GM23338 (cell line): ENCODE data around the gene CTRL. TPM values are rescaled to one million over a fixed set of nuclear protein-coding genes. Genes with fewer than 3 reads are reported as not detected.

ENCODE experiments used
- ATAC-seq: fragments of 200-7000 bp; cut with Tn5 transposase; 3 replicates; pipeline ENCODE4 v1.9.1; 2020
- DNase-seq: peaks from one replicate; pipeline ENCODE4 v3.0.0-alpha.2; 2015; ENCODE audit warnings: low spot score
- H2AFZ ChIP-seq: fragments of 200-600 bp; sonication (generic); 2 replicates; pipeline ENCODE4 v1.8.0; 2016; ENCODE audit warnings: antibody characterized with exemption, mild to moderate bottlenecking, moderate library complexity
- H3F3A ChIP-seq: fragments of 200-600 bp; sonication (generic); replicated peaks from 2 replicates; pipeline ENCODE4 v1.8.0; 2017; ENCODE audit warnings: antibody characterized with exemption, mixed run types, low read depth
- H3K27ac ChIP-seq: fragments of 200-600 bp; sonication (generic); 2 replicates; pipeline ENCODE4 v1.6.1; 2016; ENCODE audit warnings: low read depth
- H3K27me3 ChIP-seq: fragments of 200-600 bp; sonication (generic); 2 replicates; pipeline ENCODE4 v1.8.0; 2016; ENCODE audit warnings: mild to moderate bottlenecking, mixed run types, moderate library complexity; ENCODE audit not compliant: insufficient read depth
- H3K36me3 ChIP-seq: fragments of 200-600 bp; sonication (generic); 2 replicates; pipeline ENCODE4 v1.8.0; 2016; ENCODE audit warnings: mild to moderate bottlenecking; ENCODE audit not compliant: insufficient read depth
- H3K4me1 ChIP-seq: fragments of 200-600 bp; sonication (generic); 2 replicates; pipeline ENCODE4 v1.8.0; 2016; ENCODE audit warnings: mild to moderate bottlenecking, moderate library complexity; ENCODE audit not compliant: insufficient read depth
- H3K4me2 ChIP-seq: fragments of 200-600 bp; sonication (generic); 2 replicates; pipeline ENCODE4 v1.7.1; 2017; ENCODE audit warnings: mixed run types
- H3K4me3 ChIP-seq: fragments of 200-600 bp; sonication (generic); 2 replicates; pipeline ENCODE4 v1.6.1; 2016; ENCODE audit warnings: mixed run types
- H3K79me2 ChIP-seq: fragments of 200-600 bp; sonication (generic); replicated peaks from 2 replicates; pipeline ENCODE4 v1.8.0; 2017; ENCODE audit warnings: mild to moderate bottlenecking; ENCODE audit not compliant: insufficient read depth
- H3K9me2 ChIP-seq: fragments of 200-600 bp; sonication (generic); 2 replicates; pipeline ENCODE4 v1.8.0; 2017; ENCODE audit not compliant: insufficient read depth
- H4K20me1 ChIP-seq: fragments of 200-600 bp; sonication (generic); replicated peaks from 2 replicates; pipeline ENCODE4 v1.8.0; 2017; ENCODE audit warnings: mild to moderate bottlenecking; ENCODE audit not compliant: insufficient read depth
- H3K27ac Mint-ChIP-seq: 2 replicates; pipeline ENCODE4 v1.8.0; 2020; ENCODE audit warnings: inconsistent platforms, mild to moderate bottlenecking, moderate library complexity, mixed read lengths
- H3K27me3 Mint-ChIP-seq: 3 replicates; pipeline ENCODE4 v1.8.0; 2022; ENCODE audit warnings: low read depth, mild to moderate bottlenecking, moderate library complexity, mixed read lengths, inconsistent platforms; ENCODE audit not compliant: insufficient read depth, poor library complexity
- H3K36me3 Mint-ChIP-seq: 3 replicates; pipeline ENCODE4 v1.8.0; 2021; ENCODE audit warnings: low read depth, mild to moderate bottlenecking, inconsistent platforms, moderate library complexity, mixed read lengths
- H3K4me1 Mint-ChIP-seq: 3 replicates; pipeline ENCODE4 v1.8.0; 2020; ENCODE audit warnings: mild to moderate bottlenecking, inconsistent platforms, mixed read lengths
- H3K4me3 Mint-ChIP-seq: 3 replicates; pipeline ENCODE4 v1.8.0; 2021; ENCODE audit warnings: moderate library complexity, mild to moderate bottlenecking, inconsistent platforms, mixed read lengths
- H3K9me3 Mint-ChIP-seq: 3 replicates; pipeline ENCODE4 v1.8.0; 2020; ENCODE audit warnings: moderate library complexity, mild to moderate bottlenecking, inconsistent platforms, mixed read lengths
- CTCF ChIP-seq, 2 experiments: fragments of 200-600 bp in 1 of 2; sonication (generic) in 1 of 2; conservative IDR thresholded peaks; 2 replicates each; pipeline versions ENCODE4 v1.5.1 to v1.6.1; 2016 to 2017; ENCODE audit warnings: antibody characterized with exemption in 2 of 2, low read depth in 2 of 2, mild to moderate bottlenecking in 2 of 2, moderate library complexity in 1 of 2
- EZH2 ChIP-seq: fragments of 200-600 bp; sonication (generic); IDR thresholded peaks from one replicate; pipeline ENCODE4 v1.8.0; 2017; ENCODE audit warnings: antibody characterized with exemption, mild to moderate bottlenecking, low read depth; ENCODE audit not compliant: unreplicated experiment
- NANOG ChIP-seq: IDR thresholded peaks from 2 replicates; pipeline ENCODE4 v1.6.1; 2016; ENCODE audit warnings: antibody characterized with exemption, borderline replicate concordance
- REST ChIP-seq: IDR thresholded peaks from one replicate; pipeline ENCODE4 v1.6.1; 2018; ENCODE audit warnings: antibody characterized with exemption; ENCODE audit not compliant: unreplicated experiment
- ZNF114 ChIP-seq: fragments of 250-450 bp; sonication (Bioruptor Pico); IDR thresholded peaks from 2 replicates; pipeline ENCODE4 v1.5.0; 2020; ENCODE audit warnings: mild to moderate bottlenecking, moderate library complexity
- ZNF331 ChIP-seq: fragments of 250-450 bp; sonication (Bioruptor Pico); IDR thresholded peaks from 2 replicates; pipeline ENCODE4 v1.5.0; 2020; ENCODE audit warnings: low read depth, mild to moderate bottlenecking, moderate library complexity
- polyA plus RNA-seq: library from polyadenylated mRNA; unstranded; fragments of >200 nt; fragmentation: Nextera tagmentation; extraction: Ambion mirVana; gene quantifications from 2 replicates; pipeline ENCODE4 v1.2.1, GENCODE V29; 2016
- total RNA-seq: library from RNA; depleted of rRNA; stranded (reverse); fragments of >200 nt; shearing (Covaris generic); gene quantifications from 2 replicates; pipeline ENCODE4 v1.2.3, GENCODE V29; 2014

The CTRL gene
- total and polyA plus RNA-seq, 2 experiments from 2014 or later: 1.6 to 13.0 TPM

- peaks cover 40% of the 10 kb centered on the region for H3K27me3 Mint-ChIP-seq
- peaks cover 8% of the 10 kb centered on the region for H4K20me1 ChIP-seq
- H3K9me2 ChIP-seq: no peaks in the 10 kb centered on the region
- peak within 1 kb of the TSS; percentile 98 for H3K4me3 ChIP-seq
- peaks cover 20% of the 10 kb centered on the region; the same call in 2 of the 3 replicates for H3K36me3 Mint-ChIP-seq
- TF ChIP-seq NANOG (no peak), CTCF (conservative IDR thresholded peaks at IDR 0.05; ENCODE audit: low read depth in 2 of 2) (peak in 1 of 2 experiments; percentile 21; a peak in 1 of 4 replicates), REST (no peak), ZNF331 (CRISPR knock-in tag) (no peak), EZH2 (no peak), ZNF114 (CRISPR knock-in tag) (no peak)
- peak within 1 kb of the TSS; percentile 100 for H3K4me3 Mint-ChIP-seq
- 0 out of 3 replicates have a peak, but pooled peaks cover 3% of the 10 kb centered on the region for H3K9me3 Mint-ChIP-seq
- H3K4me2 ChIP-seq: peak within 1 kb of the TSS; percentile 99
- peaks cover 21% of the 10 kb centered on the region for H3K4me1 Mint-ChIP-seq
- H3K79me2 ChIP-seq: peaks cover 5% of the 10 kb centered on the region; the same call in 1 of the 2 replicates
- DNase-seq (peak; percentile 63), ATAC-seq (peak; percentile 10)
- H3K27me3 ChIP-seq: no peaks in the 10 kb centered on the region
- peak within 1 kb of the TSS; percentile 87; the same call in 1 of the 2 replicates for H2AFZ ChIP-seq
- H3K27ac Mint-ChIP-seq: peak within 1 kb of the TSS; percentile 99
- H3F3A ChIP-seq: peaks cover 9% of the 10 kb centered on the region
- peak within 1 kb of the TSS; percentile 79; the same call in 1 of the 2 replicates for H3K27ac ChIP-seq
- peaks cover 10% of the 10 kb centered on the region; the same call in 1 of the 2 replicates for H3K4me1 ChIP-seq
- H3K36me3 ChIP-seq: peaks cover 2% of the 10 kb centered on the region; the same call in 1 of the 2 replicates
These were observed 4.6 kb upstream of the CTRL start, which contains the start of gene PSMB10 for GRCh38 chr16:67936124-67936879. Gene PSMB10, minus strand, starts transcription at chr16:67936850. Its CDS starts 101 bp downstream, at chr16:67936749.
